HG03457 (cell line): ENCODE results near the gene SMIM7.

Experiments
- ATAC-seq: cut with Tn5 transposase; IDR thresholded peaks from one replicate; pipeline ENCODE4 v1.9.1; 2021; ENCODE audit warnings: moderate number of reproducible peaks; ENCODE audit not compliant: unreplicated experiment

The SMIM7 gene

GRCh38 chr19:16598848-16599247 is 61.1 kb downstream of the SMIM7 start:
- ATAC-seq, result no peak

- no peak for ATAC-seq
Observed at GRCh38 chr19:16596399-16596798, 63.5 kb downstream of the SMIM7 start.
